Choroid plexus epithelial cell (primary cell): ENCODE results near the gene SLC25A12.
A peak's percentile ranks its signal among the peaks of the same experiment; 100 is the strongest.
"Not testable (repeated sequence)": the region's sequence is repeated elsewhere in the genome, so short reads cannot be mapped to it uniquely, and the experiment has no call there.

Experiments used
- DNase-seq: peaks from one replicate; pipeline ENCODE4 v3.0.0-alpha.2; 2010; ENCODE audit warnings: low read depth
- H3K4me3 ChIP-seq: 2 replicates; pipeline ENCODE4 v1.5.1; 2011; ENCODE audit warnings: low read depth, mild to moderate bottlenecking, control low read depth, low read length, moderate library complexity
- TF ChIP-seq, protein P1 (sequence below): conservative IDR thresholded peaks from 2 replicates; pipeline ENCODE4 v1.5.1; 2011; ENCODE audit warnings: low read depth, mild to moderate bottlenecking, control low read depth, inconsistent platforms, low read length, moderate library complexity

Gene SLC25A12

DNA sequence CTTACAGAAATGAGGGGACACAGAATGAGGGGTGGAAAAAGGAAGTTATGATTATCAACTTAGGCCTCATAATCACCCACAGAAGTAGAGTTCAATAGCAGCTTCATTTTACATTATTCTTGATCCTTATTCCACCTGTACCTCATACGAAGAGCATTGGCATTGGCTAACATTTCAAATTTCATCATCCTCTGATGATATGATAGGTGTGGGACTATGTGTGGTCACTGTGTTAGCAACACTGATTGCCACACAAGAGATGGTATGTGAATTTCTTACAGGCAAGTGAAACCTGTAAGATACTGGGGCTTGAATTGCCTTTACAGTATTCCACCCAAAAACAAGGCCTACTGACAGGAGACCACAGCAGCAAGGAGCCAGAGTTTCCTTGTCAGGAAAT lies 14.2 kb upstream of the SLC25A12 start:
- TF ChIP-seq, protein P1, sequence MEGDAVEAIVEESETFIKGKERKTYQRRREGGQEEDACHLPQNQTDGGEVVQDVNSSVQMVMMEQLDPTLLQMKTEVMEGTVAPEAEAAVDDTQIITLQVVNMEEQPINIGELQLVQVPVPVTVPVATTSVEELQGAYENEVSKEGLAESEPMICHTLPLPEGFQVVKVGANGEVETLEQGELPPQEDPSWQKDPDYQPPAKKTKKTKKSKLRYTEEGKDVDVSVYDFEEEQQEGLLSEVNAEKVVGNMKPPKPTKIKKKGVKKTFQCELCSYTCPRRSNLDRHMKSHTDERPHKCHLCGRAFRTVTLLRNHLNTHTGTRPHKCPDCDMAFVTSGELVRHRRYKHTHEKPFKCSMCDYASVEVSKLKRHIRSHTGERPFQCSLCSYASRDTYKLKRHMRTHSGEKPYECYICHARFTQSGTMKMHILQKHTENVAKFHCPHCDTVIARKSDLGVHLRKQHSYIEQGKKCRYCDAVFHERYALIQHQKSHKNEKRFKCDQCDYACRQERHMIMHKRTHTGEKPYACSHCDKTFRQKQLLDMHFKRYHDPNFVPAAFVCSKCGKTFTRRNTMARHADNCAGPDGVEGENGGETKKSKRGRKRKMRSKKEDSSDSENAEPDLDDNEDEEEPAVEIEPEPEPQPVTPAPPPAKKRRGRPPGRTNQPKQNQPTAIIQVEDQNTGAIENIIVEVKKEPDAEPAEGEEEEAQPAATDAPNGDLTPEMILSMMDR: no peak
- no peak overlapping the region for H3K4me3 ChIP-seq
- DNase-seq: no peak

GRCh38 chr2:171902840-171903420 lies 8.9 kb upstream of the SLC25A12 start:
- H3K4me3 ChIP-seq: no peak overlapping the region
- TF ChIP-seq, protein P1: no peak
- DNase-seq: no peak

GRCh38 chr2:171899623-171900282 lies 5.7 kb upstream of the SLC25A12 start:
- not testable (repeated sequence) for H3K4me3 ChIP-seq, DNase-seq

- no peak for DNase-seq
- TF ChIP-seq, protein P1: no peak
- H3K4me3 ChIP-seq: no peak overlapping the region
Measured at GRCh38 chr2:171895786-171896185, 1.7 kb upstream of the SLC25A12 start.

DNA sequence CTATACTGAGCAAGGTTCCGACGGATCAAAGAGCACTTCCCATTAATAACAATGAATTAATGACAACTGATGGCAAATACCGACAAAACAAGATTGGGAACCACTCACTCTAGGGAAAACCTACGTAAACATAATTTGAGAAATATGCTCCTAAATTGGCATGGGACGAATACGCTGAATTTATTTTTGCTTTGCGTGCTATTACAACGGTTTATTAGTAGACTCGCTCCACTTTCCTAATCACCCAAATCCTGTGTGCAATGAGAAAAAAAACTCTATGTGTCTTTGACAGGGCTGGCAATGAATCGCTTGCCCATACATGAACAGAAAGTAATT lies 536 bp upstream of the SLC25A12 start:
- TF ChIP-seq, protein P1: no peak
- no peak for DNase-seq

DNA sequence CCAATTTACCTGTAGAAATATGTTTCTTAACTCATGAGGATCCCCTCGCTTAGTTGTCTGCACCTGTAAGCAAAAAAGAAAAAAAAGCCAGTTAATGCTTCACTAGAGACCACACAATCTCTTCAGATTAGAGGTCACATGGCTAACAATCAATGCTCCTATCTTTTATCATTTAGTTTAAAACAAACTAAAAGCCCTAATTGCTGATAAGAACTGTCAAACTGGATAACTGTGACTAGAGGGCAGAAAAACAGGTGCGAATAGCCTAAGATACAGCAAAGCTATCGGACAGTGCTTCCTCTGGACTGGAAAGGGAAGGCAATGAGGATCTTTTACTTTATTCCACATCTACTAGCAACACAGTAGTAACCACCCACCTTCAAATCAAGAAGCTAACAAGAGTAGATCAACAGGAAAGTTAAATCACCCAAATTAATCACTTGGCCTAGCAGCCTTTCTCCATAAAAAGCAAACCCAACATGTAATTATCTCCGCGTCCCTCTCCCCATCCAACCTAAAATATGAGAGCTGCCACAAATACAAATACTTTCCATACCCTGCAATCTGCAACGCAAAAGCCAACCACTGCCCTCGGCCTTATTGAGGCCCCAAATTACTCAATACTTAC lies 734 bp downstream of the SLC25A12 start:
- TF ChIP-seq, protein P1: no peak
- DNase-seq: no peak

More for the DNA sequence above, 536 bp upstream of the SLC25A12 start:
- H3K4me3 ChIP-seq: peak overlapping the region; percentile 72

GRCh38 chr2:171889808-171890207 lies 4.2 kb downstream of the SLC25A12 start:
- TF ChIP-seq, protein P1: no peak
- no peak for DNase-seq

More for the DNA sequence above, 734 bp downstream of the SLC25A12 start:
- H3K4me3 ChIP-seq: peak overlapping the region; percentile 72

More at GRCh38 chr2:171889808-171890207, 4.2 kb downstream of the SLC25A12 start:
- H3K4me3 ChIP-seq: no peak overlapping the region
